ENCODE results near the gene RIMKLB.
"Not testable (repeated sequence)": the region's sequence is repeated elsewhere in the genome, so short reads cannot be mapped to it uniquely, and the experiment has no call there.

RIMKLB gene

GRCh38 chr12:8789341-8790013, 91.7 kb downstream of the RIMKLB start:
- H3K4me3 ChIP-seq (ENCODE audit: low read depth, low read length); H2AFZ ChIP-seq (ENCODE audit: low read length, unreplicated experiment); H3K36me3 ChIP-seq (ENCODE audit: insufficient read depth, low read length); H3K4me1 ChIP-seq (ENCODE audit: control insufficient read depth, insufficient read depth, low read length, unreplicated experiment); H3K27me3 ChIP-seq (ENCODE audit: insufficient read depth, low read length); H3K79me2 ChIP-seq (ENCODE audit: control insufficient read depth, insufficient read depth, low read length, unreplicated experiment); H3K27ac ChIP-seq (ENCODE audit: low read depth, low read length): not testable (repeated sequence)

GRCh38 chr12:8793226-8793625, 95.4 kb downstream of the RIMKLB start:
- not testable (repeated sequence) for H3K27me3 ChIP-seq (ENCODE audit: insufficient read depth, low read length); H3K36me3 ChIP-seq (ENCODE audit: insufficient read depth, low read length); H3K27ac ChIP-seq (ENCODE audit: low read depth, low read length); H3K4me3 ChIP-seq (ENCODE audit: low read depth, low read length); H3K4me1 ChIP-seq (ENCODE audit: control insufficient read depth, insufficient read depth, low read length, unreplicated experiment); H3K79me2 ChIP-seq (ENCODE audit: control insufficient read depth, insufficient read depth, low read length, unreplicated experiment); H2AFZ ChIP-seq (ENCODE audit: low read length, unreplicated experiment)

DNA sequence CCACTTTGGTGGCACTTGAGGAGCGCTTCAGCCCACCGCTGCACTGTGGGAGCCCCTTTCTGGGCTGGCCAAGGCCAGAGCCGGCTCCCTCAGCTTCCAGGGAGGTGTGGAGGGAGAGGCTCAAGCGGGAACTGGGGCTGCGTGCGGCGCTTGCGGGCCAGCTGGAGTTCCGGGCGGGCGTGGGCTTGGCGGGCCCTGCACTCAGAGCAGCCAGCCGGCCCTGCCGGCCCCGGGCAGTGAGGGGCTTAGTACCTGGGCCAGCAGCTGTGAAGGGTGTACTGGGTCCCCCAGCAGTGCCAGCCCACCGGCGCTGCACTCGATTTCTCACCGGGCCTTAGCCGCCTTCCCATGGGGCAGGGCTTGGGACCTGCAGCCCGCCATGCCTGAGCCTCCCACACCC, 96.8 kb downstream of the RIMKLB start:
- not testable (repeated sequence) for H2AFZ ChIP-seq (ENCODE audit: low read length, unreplicated experiment); H3K4me3 ChIP-seq (ENCODE audit: low read depth, low read length); H3K36me3 ChIP-seq (ENCODE audit: insufficient read depth, low read length); H3K79me2 ChIP-seq (ENCODE audit: control insufficient read depth, insufficient read depth, low read length, unreplicated experiment); H3K4me1 ChIP-seq (ENCODE audit: control insufficient read depth, insufficient read depth, low read length, unreplicated experiment); H3K27me3 ChIP-seq (ENCODE audit: insufficient read depth, low read length); H3K27ac ChIP-seq (ENCODE audit: low read depth, low read length)

DNA sequence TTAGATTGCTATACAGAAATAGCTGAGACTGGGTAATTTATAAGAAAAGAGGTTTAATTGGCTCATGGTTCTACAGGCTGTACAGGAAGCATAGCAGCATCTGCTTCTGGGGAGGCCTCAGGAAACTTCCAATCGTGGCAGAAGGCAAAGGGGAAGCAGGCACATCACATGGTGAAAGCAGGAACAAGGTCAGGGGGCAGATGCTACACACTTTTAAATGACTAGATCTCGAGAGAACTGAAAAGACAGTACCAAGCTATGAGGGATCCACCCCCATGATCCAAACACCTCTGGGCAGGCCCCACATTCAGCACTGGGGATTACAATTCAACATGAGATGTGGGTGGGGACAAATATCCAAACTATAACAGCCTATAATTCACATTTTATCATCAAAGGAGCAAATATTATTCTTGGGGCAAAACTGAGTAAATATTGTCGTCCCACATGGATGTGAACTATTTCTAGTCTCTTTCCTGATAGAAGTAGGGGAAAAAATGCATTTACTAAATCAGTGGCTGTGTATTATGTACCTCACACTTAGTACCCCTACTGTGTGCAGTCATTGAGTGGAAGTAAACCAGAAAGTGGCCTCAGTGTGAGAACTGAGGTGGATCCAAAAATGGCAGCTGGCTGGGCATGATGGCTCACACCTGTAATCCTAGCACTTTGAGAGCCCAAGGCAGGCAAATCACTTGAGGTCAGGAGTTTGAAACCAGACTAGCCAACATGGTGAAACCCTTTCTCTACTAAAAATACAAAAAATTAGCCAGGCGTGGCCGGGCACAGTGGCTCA, 99.2 kb downstream of the RIMKLB start:
- Histone ChIP-seq H3K4me1 (ENCODE audit: control insufficient read depth, insufficient read depth, low read length, unreplicated experiment) (no peaks in the 10 kb centered on the region), H3K27ac (ENCODE audit: low read depth, low read length) (no peak overlapping the region), H3K4me3 (ENCODE audit: low read depth, low read length) (no peak overlapping the region), H3K79me2 (ENCODE audit: control insufficient read depth, insufficient read depth, low read length, unreplicated experiment) (no peaks in the 10 kb centered on the region), H3K36me3 (ENCODE audit: insufficient read depth, low read length) (no peaks in the 10 kb centered on the region), H2AFZ (ENCODE audit: low read length, unreplicated experiment) (no peak overlapping the region), H3K27me3 (ENCODE audit: insufficient read depth, low read length) (no peaks in the 10 kb centered on the region)

DNA sequence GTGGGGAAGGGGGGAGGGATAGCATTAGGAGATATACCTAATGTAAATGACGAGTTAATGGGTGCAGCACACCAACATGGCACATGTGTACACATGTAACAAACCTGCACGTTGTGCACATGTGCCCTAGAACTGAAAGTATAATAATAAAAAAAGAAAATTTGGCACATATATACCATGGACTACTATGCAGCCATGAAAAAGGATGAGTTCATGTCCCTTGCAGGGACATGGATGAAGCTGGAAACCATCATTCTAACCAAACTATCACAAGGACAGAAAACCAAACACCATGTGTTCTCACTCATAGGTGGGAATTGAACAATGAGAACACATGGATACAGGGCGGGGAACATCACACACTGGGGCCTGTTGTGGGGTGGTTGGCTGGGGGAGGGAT, 103.4 kb downstream of the RIMKLB start:
- H3K4me3 ChIP-seq (ENCODE audit: low read depth, low read length); H3K4me1 ChIP-seq (ENCODE audit: control insufficient read depth, insufficient read depth, low read length, unreplicated experiment); H3K27ac ChIP-seq (ENCODE audit: low read depth, low read length); H3K27me3 ChIP-seq (ENCODE audit: insufficient read depth, low read length); H3K36me3 ChIP-seq (ENCODE audit: insufficient read depth, low read length); H2AFZ ChIP-seq (ENCODE audit: low read length, unreplicated experiment); H3K79me2 ChIP-seq (ENCODE audit: control insufficient read depth, insufficient read depth, low read length, unreplicated experiment): not testable (repeated sequence)

- not testable (repeated sequence) for H3K27ac ChIP-seq (ENCODE audit: low read depth, low read length); H3K79me2 ChIP-seq (ENCODE audit: control insufficient read depth, insufficient read depth, low read length, unreplicated experiment); H3K27me3 ChIP-seq (ENCODE audit: insufficient read depth, low read length); H2AFZ ChIP-seq (ENCODE audit: low read length, unreplicated experiment); H3K4me3 ChIP-seq (ENCODE audit: low read depth, low read length); H3K4me1 ChIP-seq (ENCODE audit: control insufficient read depth, insufficient read depth, low read length, unreplicated experiment); H3K36me3 ChIP-seq (ENCODE audit: insufficient read depth, low read length)
Observed at GRCh38 chr12:8804833-8805232, 107.0 kb downstream of the RIMKLB start.

DNA sequence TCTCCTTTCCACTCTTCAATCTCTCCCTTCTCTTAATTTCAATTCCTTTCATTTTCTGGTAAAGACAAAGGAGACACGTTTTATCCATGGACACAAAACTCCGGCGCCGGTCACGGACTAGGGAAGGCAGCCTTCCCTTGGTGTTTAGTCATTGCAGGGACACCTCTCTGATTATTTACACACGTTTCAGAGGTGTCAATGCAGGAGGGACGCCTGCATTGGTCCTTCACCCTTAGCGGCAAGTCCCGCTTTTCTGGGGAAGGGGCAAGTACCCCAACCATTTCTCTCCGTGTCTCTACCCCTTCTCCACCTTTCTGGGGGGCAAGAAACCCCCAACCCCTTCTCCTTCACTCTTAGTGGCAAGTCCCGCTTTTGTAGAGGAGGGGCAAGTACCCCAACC, 107.7 kb downstream of the RIMKLB start:
- H2AFZ ChIP-seq (ENCODE audit: low read length, unreplicated experiment); H3K4me1 ChIP-seq (ENCODE audit: control insufficient read depth, insufficient read depth, low read length, unreplicated experiment); H3K4me3 ChIP-seq (ENCODE audit: low read depth, low read length); H3K27me3 ChIP-seq (ENCODE audit: insufficient read depth, low read length); H3K27ac ChIP-seq (ENCODE audit: low read depth, low read length); H3K79me2 ChIP-seq (ENCODE audit: control insufficient read depth, insufficient read depth, low read length, unreplicated experiment); H3K36me3 ChIP-seq (ENCODE audit: insufficient read depth, low read length): not testable (repeated sequence)

GRCh38 chr12:8807084-8807483, 109.3 kb downstream of the RIMKLB start:
- H3K4me3 ChIP-seq (ENCODE audit: low read depth, low read length); H2AFZ ChIP-seq (ENCODE audit: low read length, unreplicated experiment); H3K36me3 ChIP-seq (ENCODE audit: insufficient read depth, low read length); H3K79me2 ChIP-seq (ENCODE audit: control insufficient read depth, insufficient read depth, low read length, unreplicated experiment); H3K27me3 ChIP-seq (ENCODE audit: insufficient read depth, low read length); H3K4me1 ChIP-seq (ENCODE audit: control insufficient read depth, insufficient read depth, low read length, unreplicated experiment); H3K27ac ChIP-seq (ENCODE audit: low read depth, low read length): not testable (repeated sequence)

- H3K79me2 ChIP-seq (ENCODE audit: control insufficient read depth, insufficient read depth, low read length, unreplicated experiment); H3K27me3 ChIP-seq (ENCODE audit: insufficient read depth, low read length); H3K27ac ChIP-seq (ENCODE audit: low read depth, low read length); H2AFZ ChIP-seq (ENCODE audit: low read length, unreplicated experiment); H3K4me3 ChIP-seq (ENCODE audit: low read depth, low read length); H3K4me1 ChIP-seq (ENCODE audit: control insufficient read depth, insufficient read depth, low read length, unreplicated experiment); H3K36me3 ChIP-seq (ENCODE audit: insufficient read depth, low read length): not testable (repeated sequence)
Observed at GRCh38 chr12:8810112-8810511, 112.3 kb downstream of the RIMKLB start.

- no peak overlapping the region for H2AFZ ChIP-seq (ENCODE audit: low read length, unreplicated experiment)
Observed at GRCh38 chr12:8813572-8814357, 116.0 kb downstream of the RIMKLB start.

More at GRCh38 chr12:8813572-8814357, 116.0 kb downstream of the RIMKLB start:
- Histone ChIP-seq H3K79me2 (ENCODE audit: control insufficient read depth, insufficient read depth, low read length, unreplicated experiment) (no peaks in the 10 kb centered on the region), H3K36me3 (ENCODE audit: insufficient read depth, low read length) (no peaks in the 10 kb centered on the region), H3K27me3 (ENCODE audit: insufficient read depth, low read length) (no peaks in the 10 kb centered on the region), H3K27ac (ENCODE audit: low read depth, low read length) (no peak overlapping the region), H3K4me1 (ENCODE audit: control insufficient read depth, insufficient read depth, low read length, unreplicated experiment) (no peaks in the 10 kb centered on the region), H3K4me3 (ENCODE audit: low read depth, low read length) (no peak overlapping the region)
